GM10847 (cell line): ENCODE results near the gene CFAP20DC.

ENCODE experiments used
- POLR2A ChIP-seq: IDR thresholded peaks from 2 replicates; pipeline ENCODE4 v1.6.1; 2011; ENCODE audit not compliant: insufficient read length; ENCODE audit errors: extremely low read depth

The CFAP20DC gene

DNA sequence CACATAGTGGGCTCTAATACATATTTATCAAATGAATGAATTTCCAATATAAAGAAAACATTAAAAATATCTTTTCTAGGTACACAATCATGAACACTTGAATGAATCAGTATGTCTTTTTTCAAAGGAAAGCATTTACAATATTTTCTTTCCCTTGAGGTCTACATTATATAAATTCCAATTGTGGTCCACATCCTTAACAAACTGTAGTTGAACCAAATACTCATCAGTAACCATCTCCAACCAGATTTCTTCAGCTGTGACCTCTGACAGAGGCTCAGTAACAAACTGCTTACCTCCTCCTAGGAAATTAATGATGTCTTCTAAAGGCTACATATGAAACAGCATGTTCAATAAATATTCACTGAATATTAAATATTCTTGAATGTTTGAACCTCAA, 58.8 kb downstream of the CFAP20DC start:
- no peak for TF ChIP-seq POLR2A

DNA sequence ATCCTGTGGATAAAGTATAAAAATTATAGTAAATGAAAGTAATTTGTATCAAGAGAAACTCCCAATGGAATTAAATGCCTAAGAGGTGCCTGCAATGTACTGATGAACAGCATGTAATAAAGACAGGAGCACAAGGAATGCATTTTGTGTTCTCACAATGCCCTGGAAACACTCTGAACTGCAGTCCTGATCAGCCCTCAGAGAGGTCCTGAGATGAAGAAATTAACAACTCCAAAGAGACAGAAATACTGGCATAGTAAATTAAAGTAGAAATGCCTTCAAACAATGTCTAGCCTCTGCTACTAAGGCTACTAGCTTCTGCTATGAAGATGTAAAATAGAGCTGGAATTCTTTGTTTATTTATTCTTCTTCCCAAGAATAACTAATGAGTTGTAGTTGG, 59.9 kb downstream of the CFAP20DC start:
- TF ChIP-seq POLR2A = no peak

DNA sequence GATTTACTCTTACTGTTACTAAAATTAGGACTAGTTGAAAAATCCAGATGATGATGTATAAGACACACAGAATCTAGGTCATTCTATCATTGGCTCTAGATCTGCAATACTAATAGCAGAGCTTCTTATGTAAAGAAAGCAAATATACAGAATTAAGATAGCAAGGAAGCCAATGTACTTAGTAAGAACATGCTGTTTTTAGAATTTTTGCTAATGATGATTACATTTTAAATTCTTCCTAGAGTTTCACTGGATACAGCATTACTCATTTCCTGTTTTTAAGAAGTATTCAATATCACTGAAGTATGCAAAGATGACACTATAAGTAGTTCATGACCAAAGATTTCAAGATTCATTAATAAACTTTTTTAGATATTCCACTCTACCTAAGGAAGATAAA, 60.7 kb downstream of the CFAP20DC start:
- no peak for TF ChIP-seq POLR2A

DNA sequence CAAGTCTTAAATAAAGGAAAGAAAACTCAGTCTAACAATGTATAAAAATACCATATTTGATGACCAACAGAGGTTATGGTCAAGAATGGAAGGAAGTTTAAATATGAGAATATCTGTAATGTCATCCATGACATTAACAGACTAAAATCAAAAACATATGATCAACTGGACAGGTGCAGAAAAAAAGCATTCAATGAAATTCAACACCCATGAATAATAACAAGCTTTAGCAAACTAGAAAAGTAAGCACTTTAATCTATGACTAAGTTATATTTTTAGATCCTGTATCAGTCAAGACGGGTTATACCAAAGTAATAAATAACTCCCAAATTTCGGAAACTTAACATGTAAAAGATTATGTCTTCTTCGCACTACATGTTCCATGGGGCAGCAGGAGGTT, 61.8 kb downstream of the CFAP20DC start:
- no peak for TF ChIP-seq POLR2A

DNA sequence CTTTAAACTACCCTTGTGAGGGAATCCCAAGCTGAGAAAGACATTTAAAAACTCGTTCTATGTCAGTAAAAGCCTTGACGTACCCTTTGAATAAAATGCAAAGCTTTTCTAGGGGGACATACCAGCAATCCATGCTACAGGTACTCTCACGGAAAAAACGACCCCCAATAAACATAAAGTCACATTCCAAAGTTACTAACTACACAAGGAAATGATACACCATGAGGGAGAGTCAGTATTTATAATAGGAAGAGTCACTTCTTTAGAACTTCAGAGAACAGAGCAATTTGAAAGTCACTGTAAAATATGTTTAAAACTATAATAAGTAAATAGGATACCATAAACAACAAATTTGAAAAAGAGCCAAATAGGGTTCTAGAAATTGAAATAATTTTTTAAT, 63.2 kb downstream of the CFAP20DC start:
- TF ChIP-seq POLR2A = no peak

DNA sequence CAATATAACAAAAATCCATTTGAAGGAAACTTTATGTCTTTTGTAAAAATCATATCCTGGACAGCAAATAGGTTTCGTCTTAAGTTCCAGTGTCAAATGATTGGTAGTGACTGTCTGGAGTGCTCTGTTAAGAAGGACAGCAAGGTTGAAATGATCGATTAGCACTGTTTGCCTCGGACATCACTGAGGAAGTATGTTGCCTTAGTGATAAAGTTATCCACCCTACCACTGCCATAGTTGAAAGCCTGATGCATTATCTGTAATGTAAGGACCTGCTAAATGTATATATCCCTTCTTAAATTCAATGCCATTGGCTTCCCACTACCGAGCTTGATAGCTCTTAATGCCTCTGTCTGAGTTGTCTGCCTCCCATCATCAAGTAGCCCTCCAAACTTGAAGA, 70.0 kb downstream of the CFAP20DC start:
- no peak for TF ChIP-seq POLR2A

DNA sequence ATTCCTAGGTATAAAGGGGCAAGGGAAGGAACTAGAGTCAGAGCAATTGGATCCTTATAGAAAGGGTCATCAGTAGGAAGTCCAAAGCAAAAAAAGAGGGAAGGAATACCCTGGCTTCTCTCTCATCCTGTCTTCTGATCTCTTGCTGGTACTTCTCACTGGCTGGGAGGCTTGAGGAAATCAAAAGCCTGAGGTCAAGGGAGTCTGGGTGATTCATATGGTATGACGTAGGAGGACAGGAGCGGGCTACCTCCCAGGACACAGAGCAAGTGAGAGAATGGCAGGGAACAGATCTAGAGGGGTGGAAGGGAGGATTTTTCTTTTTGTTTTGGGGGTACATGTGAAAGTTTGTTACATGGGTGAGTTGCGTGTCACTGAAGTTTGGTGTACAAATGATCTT, 76.0 kb downstream of the CFAP20DC start:
- no peak for TF ChIP-seq POLR2A

DNA sequence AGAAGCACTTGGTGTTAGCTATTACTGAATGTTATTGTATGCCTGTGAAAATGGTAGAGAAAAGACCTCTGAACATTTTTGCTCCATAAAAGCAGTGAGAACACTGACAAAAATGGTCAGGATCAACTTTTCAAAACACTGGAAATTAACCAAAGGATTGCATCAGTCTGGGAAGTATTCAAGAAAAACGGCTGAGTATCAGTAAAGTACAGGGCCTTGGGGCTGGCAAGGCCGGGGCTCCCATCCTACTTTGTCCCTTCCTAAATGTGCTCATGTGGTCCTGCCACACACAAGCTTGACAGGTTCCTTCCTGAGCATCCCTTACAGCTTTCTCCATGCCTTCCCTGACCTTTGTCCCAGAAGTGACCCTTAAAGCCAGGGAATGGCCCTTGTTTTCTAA, 84.0 kb downstream of the CFAP20DC start:
- TF ChIP-seq POLR2A = no peak

DNA sequence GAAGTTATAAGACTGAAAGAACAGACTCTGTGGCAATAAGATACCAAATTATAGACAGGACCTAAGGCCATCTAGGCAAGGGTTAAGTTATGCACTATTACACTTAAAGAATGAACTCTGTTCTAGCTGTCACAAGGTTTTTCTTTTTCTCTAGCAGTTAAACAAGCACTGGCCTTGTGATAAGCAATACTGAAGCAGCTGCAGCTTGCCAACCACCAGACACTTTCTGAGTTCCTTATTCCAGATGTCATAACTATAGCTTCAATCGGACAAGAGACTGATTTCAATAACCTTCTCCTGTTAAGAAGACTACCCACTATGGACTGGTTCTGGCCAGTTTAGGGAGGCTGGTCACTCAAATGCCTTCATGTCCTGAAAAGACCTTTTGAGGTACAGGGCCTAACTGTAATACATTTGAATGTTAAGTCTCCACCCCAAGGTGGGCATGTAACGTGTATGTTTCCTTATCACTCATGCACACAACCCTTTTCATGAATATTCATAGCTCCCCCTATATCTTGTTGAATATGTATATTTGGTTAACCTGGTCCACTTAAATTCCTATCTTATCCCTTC, 85.8 kb downstream of the CFAP20DC start:
- TF ChIP-seq POLR2A = no peak

DNA sequence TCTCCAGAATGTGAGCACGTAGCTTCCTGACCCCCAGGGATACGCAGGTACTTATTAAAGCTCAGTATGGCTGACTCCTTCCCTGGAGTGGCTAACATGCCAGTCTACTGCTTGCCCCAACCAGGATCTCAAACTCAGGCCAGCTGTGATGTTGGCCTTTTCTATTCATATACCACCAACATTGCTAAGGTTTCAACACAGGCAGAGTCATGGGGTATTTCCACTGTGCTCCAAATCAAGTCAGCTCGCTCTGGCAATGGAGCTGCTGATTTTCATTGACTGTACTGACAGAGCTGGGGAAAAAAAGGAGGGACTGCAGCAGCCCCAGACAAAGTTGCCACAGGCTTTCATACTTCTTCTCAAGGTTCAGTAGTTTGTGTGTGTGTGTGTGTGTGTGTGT, 87.0 kb downstream of the CFAP20DC start:
- TF ChIP-seq POLR2A = no peak

DNA sequence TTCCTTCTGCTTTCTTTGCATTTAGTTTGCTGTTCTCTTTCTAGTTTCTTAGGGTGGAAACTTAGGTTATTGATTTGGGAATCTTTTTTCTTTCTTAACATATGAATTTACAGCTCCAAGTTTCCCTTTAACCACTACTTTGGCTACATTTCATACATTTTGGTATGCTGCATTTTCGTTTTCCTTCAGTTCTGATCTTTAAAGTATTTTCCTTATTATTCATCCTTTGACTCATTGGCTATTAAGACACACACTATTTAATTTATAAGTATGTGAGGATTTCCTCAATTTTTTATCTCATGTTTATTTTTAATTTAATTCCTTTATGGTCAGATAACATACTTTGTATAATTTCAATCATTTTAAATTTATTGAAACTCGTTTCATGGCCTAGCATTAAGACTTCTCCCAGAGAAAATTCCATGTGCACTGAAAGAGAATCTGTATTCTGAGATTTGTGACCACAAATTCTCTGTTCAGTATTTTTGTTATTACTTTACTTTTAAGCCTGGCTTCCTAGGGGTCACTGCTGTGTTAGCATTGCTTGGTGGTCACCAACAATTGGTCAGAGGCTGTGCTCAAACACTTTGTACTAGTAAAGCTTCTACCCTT, 87.7 kb downstream of the CFAP20DC start:
- TF ChIP-seq POLR2A = no peak

DNA sequence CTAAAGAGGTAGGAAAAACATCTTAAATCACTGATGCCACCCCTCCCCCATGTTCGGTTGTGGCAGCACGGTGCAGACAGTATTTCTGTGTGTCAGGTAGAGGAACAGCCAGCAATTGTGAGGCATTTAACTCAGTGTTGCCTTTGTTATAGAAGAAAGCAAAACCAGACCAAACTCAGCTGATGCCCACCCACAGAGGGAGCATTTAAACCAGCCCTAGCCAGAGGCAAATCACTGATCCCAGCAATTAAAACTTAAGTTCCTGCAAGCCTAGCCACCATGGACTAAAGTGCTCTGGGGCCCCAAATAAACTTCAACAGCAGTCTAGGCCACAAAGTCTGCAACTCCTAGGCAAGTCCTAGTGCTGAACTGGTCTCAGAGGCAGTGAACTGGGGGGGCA, 94.5 kb downstream of the CFAP20DC start:
- no peak for TF ChIP-seq POLR2A

DNA sequence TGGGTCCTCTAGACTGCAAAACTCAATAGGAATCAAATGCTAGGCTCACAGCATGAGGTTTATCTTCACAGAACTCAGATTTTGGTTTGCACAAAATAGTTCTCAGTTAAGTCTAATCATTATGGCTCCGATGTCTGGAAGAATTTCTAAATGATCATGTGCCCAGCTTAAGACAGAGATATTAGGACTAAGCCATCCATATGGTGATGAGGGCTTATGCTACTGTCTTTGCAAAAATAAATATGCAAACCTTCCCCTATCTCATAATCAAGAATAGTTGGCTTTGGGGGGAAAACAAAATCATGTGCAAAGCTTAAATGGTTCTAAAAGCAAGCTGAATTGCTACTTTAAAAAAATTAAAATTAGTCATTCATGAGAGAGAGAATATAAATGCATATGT, 96.5 kb downstream of the CFAP20DC start:
- no peak for TF ChIP-seq POLR2A

DNA sequence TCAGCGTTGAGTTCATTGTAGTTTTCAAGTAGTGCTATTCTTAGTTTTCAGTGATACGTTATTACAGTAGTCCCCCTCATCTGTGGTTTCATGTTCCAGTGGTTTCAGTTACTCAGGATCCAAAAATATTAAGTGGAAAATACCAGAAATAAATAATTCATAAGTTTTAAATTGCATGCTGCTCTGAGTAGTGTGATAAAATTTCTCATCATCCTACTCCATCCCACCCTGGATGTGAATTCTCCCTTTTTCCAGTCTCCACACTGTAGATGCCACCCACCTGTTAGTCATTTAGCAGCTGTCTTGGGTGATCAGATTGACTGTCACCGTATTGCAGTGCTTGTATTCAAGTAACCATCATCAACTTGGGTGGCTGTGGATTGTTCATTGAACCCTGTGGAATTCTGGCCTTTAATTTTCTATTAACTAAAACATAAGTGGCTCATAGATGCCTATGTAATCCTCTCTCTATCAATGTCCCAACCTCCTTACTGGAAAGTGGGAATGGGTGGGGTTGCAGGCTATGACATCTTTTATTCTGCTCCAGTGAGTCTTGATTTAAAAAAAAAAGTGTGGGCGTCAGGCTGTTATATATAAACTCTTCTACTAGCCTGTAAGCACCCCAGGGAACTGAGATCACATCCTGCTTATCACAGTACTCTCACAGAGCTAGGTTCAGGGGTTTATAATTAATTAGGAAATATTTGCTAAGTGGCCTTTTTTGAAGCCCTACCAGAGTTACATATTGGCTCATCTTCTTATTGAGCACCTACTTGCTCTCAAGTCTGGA, 97.5 kb downstream of the CFAP20DC start:
- TF ChIP-seq POLR2A = no peak

DNA sequence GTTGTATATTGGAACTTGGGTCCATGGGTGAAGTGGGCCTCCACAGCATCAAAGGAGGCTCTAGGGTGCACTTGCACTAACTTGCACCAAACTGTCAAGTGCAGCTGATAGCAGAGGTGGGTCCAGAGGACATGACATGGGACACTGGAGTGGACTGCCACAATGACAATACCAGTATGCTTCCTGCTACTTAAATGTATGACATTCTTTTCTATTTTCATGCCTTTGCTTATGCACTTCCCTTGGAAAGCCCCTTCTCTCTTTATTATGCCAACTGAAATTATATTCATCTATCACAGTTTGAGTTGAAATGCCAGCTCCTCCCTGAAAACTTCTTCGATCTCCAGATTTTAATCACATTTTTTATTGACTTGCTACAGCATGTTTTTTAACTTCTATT, 101.8 kb downstream of the CFAP20DC start:
- no peak for TF ChIP-seq POLR2A

DNA sequence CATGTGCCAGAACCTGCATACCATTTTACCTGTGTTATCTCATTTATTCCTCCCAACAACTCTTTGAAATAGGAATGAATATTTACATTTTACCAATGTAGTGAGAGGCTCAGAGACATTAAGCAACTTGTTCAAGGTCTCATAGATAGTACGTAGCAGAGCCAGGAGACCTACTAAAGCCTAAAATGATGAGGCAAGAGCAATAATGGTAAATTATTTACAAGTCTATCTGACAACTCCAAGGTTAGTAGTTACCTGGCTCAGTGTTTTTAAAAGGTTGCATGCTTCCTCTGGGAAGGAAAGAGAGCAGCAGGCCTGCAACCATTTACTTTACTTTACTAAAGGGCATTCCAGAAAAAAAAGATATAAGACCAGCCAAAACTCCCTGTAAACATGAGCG, 103.0 kb downstream of the CFAP20DC start:
- TF ChIP-seq POLR2A = no peak
